ENCODE data around the gene SCGB3A1. TPM values are rescaled to one million over a fixed set of nuclear protein-coding genes. Genes with fewer than 3 reads are reported as not detected.

The SCGB3A1 gene
- total RNA-seq, 1 donor, result not detected

GRCh38 chr5:180563994-180564393 lies 27.3 kb downstream of the SCGB3A1 start:
- DNase-seq (ENCODE audit: low read depth), result no peak
- H3K4me3 ChIP-seq (ENCODE audit: low read depth, low read length), result no peak overlapping the region
- TF ChIP-seq CTCF (IDR thresholded peaks at IDR 0.05; ENCODE audit: insufficient read depth, low read length), result no peak

- no peak for DNase-seq (ENCODE audit: low read depth)
- no peak overlapping the region for H3K4me3 ChIP-seq (ENCODE audit: low read depth, low read length)
- no peak for TF ChIP-seq CTCF (IDR thresholded peaks at IDR 0.05; ENCODE audit: insufficient read depth, low read length)
Measured at GRCh38 chr5:180558232-180558631, 33.1 kb downstream of the SCGB3A1 start.

GRCh38 chr5:180557217-180557809 lies 34.0 kb downstream of the SCGB3A1 start:
- DNase-seq (ENCODE audit: low read depth), result no peak
- H3K4me3 ChIP-seq (ENCODE audit: low read depth, low read length), result no peak overlapping the region
- no peak for TF ChIP-seq CTCF (IDR thresholded peaks at IDR 0.05; ENCODE audit: insufficient read depth, low read length)

- peak; percentile 2 for DNase-seq (ENCODE audit: low read depth)
- no peak overlapping the region for H3K4me3 ChIP-seq (ENCODE audit: low read depth, low read length)
- TF ChIP-seq CTCF (IDR thresholded peaks at IDR 0.05; ENCODE audit: insufficient read depth, low read length), result no peak
Measured at GRCh38 chr5:180555168-180555921, 36.0 kb downstream of the SCGB3A1 start.

GRCh38 chr5:180553530-180553929 lies 37.8 kb downstream of the SCGB3A1 start:
- TF ChIP-seq CTCF (IDR thresholded peaks at IDR 0.05; ENCODE audit: insufficient read depth, low read length), result no peak
- no peak for DNase-seq (ENCODE audit: low read depth)

GRCh38 chr5:180548563-180548962 lies 42.7 kb downstream of the SCGB3A1 start:
- no peak for TF ChIP-seq CTCF (IDR thresholded peaks at IDR 0.05; ENCODE audit: insufficient read depth, low read length)
- no peak overlapping the region for H3K4me3 ChIP-seq (ENCODE audit: low read depth, low read length)
- DNase-seq (ENCODE audit: low read depth), result no peak

More at GRCh38 chr5:180553530-180553929, 37.8 kb downstream of the SCGB3A1 start:
- no peak overlapping the region for H3K4me3 ChIP-seq (ENCODE audit: low read depth, low read length)

Measured in fibroblast of the aortic adventitia (primary cell).